OCI-LY3 (cell line): ENCODE results near the gene CCDC68.

Experiments used
- H2AFZ ChIP-seq: fragments of 200-600, 300-600 bp; shearing (Covaris generic); 2 replicates; pipeline ENCODE4 v1.6.0; 2014; ENCODE audit warnings: antibody characterized with exemption, low read depth, low read length
- H3K27ac ChIP-seq: fragments of 200-600, 300-600 bp; sonication (generic); 2 replicates; pipeline ENCODE4 v1.5.1; 2014; ENCODE audit warnings: mild to moderate bottlenecking, low read length, moderate library complexity, mixed read lengths
- H3K27me3 ChIP-seq: fragments of 200-600, 300-600 bp; sonication (generic); 2 replicates; pipeline ENCODE4 v1.6.1; 2014; ENCODE audit warnings: low read depth, low read length, mixed read lengths
- H3K36me3 ChIP-seq: fragments of 200-600, 300-600 bp; sonication (generic); replicated peaks from 2 replicates; pipeline ENCODE3; 2014; ENCODE audit warnings: low read depth, low read length, mixed read lengths
- H3K4me1 ChIP-seq: fragments of 300-600, 200-600 bp; sonication (generic); 2 replicates; pipeline ENCODE4 v1.6.1; 2014; ENCODE audit warnings: low read length, mixed read lengths
- H3K4me2 ChIP-seq: fragments of 200-600, 300-600 bp; sonication (generic); 2 replicates; pipeline ENCODE4 v1.6.1; 2014; ENCODE audit warnings: low read length, mixed read lengths
- H3K4me3 ChIP-seq: fragments of 300-600, 200-600 bp; sonication (generic); 2 replicates; pipeline ENCODE4 v1.5.1; 2014; ENCODE audit warnings: antibody characterized with exemption, mild to moderate bottlenecking, low read length, moderate library complexity
- H3K79me2 ChIP-seq: fragments of 300-600, 200-600 bp; shearing (Covaris generic); 2 replicates; pipeline ENCODE4 v1.6.1; 2014; ENCODE audit warnings: mild to moderate bottlenecking, low read length, mixed read lengths
- H3K9ac ChIP-seq: fragments of 300-600, 200-600 bp; shearing (Covaris generic); 2 replicates; pipeline ENCODE4 v1.6.0; 2014; ENCODE audit warnings: mild to moderate bottlenecking, low read length, moderate library complexity
- H3K9me3 ChIP-seq: fragments of 200-600, 300-600 bp; shearing (Covaris generic); 2 replicates; pipeline ENCODE4 v1.6.1; 2014; ENCODE audit warnings: low read length, mixed read lengths; ENCODE audit not compliant: insufficient read depth
- H4K20me1 ChIP-seq: fragments of 200-600, 300-600 bp; sonication (generic); 2 replicates; pipeline ENCODE4 v1.6.1; 2016; ENCODE audit warnings: low read length, mixed read lengths; ENCODE audit not compliant: insufficient read depth
- EZH2phosphoT487 ChIP-seq: fragments of 200-600 bp; shearing (Covaris generic); IDR thresholded peaks from 2 replicates; pipeline ENCODE4 v1.6.1; 2018; ENCODE audit warnings: antibody characterized with exemption, mixed run types, low read depth
- TF ChIP-seq, protein P1 (sequence below): fragments of 200-600, 300-600 bp; sonication (generic); IDR thresholded peaks from 2 replicates; pipeline ENCODE4 v1.5.1; 2014; ENCODE audit warnings: antibody characterized with exemption, low read length, low read depth

CCDC68 gene

DNA sequence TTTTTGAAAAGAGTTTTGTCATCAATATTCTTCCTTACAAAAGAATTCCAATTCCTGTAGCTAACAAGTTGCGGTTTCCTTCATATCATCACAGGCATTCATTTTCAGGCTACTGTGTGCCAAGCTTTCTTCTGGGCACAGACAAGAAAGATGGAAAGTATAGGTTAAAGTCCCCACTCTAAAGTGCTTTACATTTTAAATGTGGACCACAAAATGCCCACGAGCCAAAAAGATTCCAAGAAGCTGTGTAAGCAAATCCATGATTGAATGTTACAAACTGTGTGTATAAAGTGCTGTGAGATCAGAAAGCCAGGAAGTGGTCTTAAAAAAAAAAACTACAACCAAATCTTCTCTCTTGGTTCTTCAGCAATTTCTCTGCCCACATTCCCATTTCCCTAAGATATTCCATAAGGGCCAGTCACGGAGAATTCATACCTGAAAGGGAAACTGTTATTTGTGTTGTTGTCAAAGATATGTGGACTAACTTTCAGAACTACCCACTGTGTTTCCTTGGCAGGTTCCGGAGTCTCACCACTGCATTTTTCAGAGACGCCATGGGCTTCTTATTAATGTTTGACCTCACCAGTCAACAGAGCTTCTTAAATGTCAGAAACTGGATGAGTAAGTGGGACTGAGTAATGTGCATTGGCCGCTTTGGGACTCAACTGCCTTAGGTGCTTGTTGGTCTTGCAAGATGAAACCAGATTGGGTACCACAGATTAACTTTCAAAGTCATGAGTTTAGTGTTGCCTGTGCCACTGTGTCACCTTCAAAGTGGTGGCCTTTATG lies 75.3 kb downstream of the CCDC68 start:
- no peaks in the 10 kb centered on the region for H3K36me3 ChIP-seq
- no peaks in the 10 kb centered on the region for H4K20me1 ChIP-seq
- H3K4me1 ChIP-seq = peaks cover under 1% of the 10 kb centered on the region; the same call in 1 of the 2 replicates
- H3K27ac ChIP-seq = no peak overlapping the region
- no peak for TF ChIP-seq EZH2phosphoT487
- TF ChIP-seq, protein P1, sequence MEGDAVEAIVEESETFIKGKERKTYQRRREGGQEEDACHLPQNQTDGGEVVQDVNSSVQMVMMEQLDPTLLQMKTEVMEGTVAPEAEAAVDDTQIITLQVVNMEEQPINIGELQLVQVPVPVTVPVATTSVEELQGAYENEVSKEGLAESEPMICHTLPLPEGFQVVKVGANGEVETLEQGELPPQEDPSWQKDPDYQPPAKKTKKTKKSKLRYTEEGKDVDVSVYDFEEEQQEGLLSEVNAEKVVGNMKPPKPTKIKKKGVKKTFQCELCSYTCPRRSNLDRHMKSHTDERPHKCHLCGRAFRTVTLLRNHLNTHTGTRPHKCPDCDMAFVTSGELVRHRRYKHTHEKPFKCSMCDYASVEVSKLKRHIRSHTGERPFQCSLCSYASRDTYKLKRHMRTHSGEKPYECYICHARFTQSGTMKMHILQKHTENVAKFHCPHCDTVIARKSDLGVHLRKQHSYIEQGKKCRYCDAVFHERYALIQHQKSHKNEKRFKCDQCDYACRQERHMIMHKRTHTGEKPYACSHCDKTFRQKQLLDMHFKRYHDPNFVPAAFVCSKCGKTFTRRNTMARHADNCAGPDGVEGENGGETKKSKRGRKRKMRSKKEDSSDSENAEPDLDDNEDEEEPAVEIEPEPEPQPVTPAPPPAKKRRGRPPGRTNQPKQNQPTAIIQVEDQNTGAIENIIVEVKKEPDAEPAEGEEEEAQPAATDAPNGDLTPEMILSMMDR = no peak
- H3K4me3 ChIP-seq = no peak overlapping the region
- H2AFZ ChIP-seq = no peak overlapping the region
- no peaks in the 10 kb centered on the region for H3K9me3 ChIP-seq
- H3K27me3 ChIP-seq = peaks cover 39% of the 10 kb centered on the region
- no peaks in the 10 kb centered on the region for H3K79me2 ChIP-seq
- H3K4me2 ChIP-seq = no peak overlapping the region
- H3K9ac ChIP-seq = no peak overlapping the region

DNA sequence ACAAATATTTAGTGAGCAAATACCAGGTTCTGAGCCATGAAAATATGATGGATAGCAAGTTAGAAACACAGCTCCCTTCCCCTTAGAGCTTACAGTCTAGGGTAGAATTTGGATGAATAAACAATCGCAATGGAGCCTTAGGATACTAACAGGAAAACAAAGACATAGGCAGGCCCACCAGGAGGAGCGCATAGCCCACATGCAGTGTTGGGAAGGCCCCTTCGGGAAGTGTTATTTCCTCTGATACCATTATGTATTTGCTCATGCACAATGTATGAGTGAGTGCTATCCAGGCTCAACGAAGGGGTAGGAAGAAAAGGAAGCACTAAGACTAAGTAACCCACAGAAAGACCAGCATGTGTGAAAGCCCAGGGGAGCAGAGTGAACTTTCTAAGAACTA lies 76.9 kb downstream of the CCDC68 start:
- no peak overlapping the region for H3K9ac ChIP-seq
- H3K36me3 ChIP-seq = no peaks in the 10 kb centered on the region
- no peak overlapping the region for H3K4me3 ChIP-seq
- no peaks in the 10 kb centered on the region for H3K79me2 ChIP-seq
- H4K20me1 ChIP-seq = no peaks in the 10 kb centered on the region
- no peaks in the 10 kb centered on the region for H3K9me3 ChIP-seq
- no peak for TF ChIP-seq EZH2phosphoT487
- TF ChIP-seq, protein P1 = no peak
- H3K4me1 ChIP-seq = peaks cover 9% of the 10 kb centered on the region
- H3K27ac ChIP-seq = no peak overlapping the region
- H2AFZ ChIP-seq = no peak overlapping the region
- peaks cover 33% of the 10 kb centered on the region for H3K27me3 ChIP-seq
- no peak overlapping the region for H3K4me2 ChIP-seq

DNA sequence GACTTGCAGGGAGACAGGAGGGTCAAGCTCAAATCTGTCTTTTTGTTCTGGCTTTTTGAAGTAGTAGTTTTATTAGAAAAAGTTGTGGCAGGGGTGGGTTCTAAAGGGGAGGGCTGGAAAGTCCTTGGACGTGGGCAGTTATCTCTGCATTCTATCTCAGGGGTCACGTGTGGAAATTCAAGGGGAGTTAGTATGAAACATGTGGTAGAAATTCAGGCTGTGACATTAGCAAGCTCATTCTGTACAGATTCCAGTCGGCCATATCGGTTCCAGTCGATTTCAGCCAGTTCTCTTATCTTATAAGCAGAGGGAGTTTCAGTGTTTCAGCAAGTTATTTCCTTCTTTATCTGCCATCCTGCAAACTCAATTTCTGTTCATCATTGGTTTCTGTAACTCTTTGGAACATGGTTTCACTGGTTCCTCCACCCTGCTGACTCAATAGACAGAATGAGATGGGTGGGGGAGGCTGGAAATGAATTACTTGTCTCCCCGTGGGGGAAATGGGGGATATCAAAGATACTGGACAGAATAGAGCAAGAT lies 78.0 kb downstream of the CCDC68 start:
- H3K27ac ChIP-seq = no peak overlapping the region
- no peak overlapping the region for H3K4me3 ChIP-seq

More for the DNA sequence above, 78.0 kb downstream of the CCDC68 start:
- Histone ChIP-seq H3K4me1 (peaks cover 9% of the 10 kb centered on the region), H3K9ac (no peak overlapping the region), H3K36me3 (no peaks in the 10 kb centered on the region), H3K9me3 (no peaks in the 10 kb centered on the region), H3K27me3 (peaks cover 33% of the 10 kb centered on the region), H4K20me1 (no peaks in the 10 kb centered on the region), H3K4me2 (no peak overlapping the region), H3K79me2 (no peaks in the 10 kb centered on the region), H2AFZ (no peak overlapping the region)
- TF ChIP-seq, protein P1 = no peak
- no peak for TF ChIP-seq EZH2phosphoT487
